OCI-LY7 (cell line): Measurements from ENCODE around the gene OOEP.

ENCODE experiments used
- CTCF ChIP-seq: fragments of 200-600 bp; sonication (generic); conservative IDR thresholded peaks from 2 replicates; pipeline ENCODE4 v1.5.1; 2014; ENCODE audit warnings: mild to moderate bottlenecking, antibody characterized with exemption, low read length, moderate library complexity, mixed read lengths
- EZH2phosphoT487 ChIP-seq: fragments of 200-600 bp; sonication (generic); IDR thresholded peaks from 2 replicates; pipeline ENCODE4 v1.6.1; 2018; ENCODE audit warnings: low read depth, borderline replicate concordance, mild to moderate bottlenecking, mixed run types, antibody characterized with exemption, low read length, moderate library complexity, mixed read lengths

- TF ChIP-seq CTCF (no peak), EZH2phosphoT487 (no peak)
These were observed 2.8 kb upstream of the OOEP start for GRCh38 chr6:73372516-73372915.
